ENCODE data around the gene DLG5.

DLG5 gene

DNA sequence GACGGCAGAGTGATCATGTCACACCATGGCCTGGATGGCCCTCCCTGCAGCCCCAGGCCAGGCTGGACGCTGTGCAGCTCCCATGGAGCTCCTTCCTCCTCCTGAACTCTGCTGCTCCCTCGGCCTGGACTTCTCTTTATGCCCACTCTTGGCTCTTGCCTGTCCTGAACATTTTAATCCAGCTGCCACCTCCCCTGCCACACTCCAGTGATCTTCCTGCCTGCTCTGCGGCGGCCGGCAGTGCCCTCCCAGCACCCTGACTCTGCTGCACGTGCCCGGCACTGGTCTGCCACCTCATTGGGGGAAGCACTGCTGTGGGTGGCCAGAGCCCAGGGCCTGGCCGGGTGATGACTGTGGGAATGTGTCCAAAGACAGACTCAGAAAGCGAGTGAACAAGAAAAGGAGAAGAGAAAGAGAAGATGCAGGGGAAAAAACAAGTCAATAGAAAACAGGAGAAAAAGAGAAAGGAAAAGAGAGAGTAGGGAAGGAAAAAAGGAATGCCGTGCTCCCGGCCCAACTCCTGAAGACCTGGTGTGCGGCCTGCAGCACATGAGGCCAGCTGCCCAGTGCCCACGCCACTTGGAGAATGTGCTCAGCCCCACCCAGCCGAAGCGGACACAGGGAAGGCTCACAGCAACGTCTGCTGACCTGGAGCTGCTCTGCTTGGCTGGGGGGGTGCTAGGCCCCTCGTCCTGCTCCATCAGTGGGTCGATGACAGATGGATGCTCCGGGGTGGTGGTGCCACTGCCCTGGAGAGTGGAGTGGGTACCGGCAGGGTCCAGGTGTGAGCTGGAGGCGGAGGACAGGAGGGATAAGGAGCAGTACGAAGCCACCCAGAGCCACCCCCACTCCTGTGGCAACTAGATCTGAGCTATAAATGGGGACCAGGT lies 115.9 kb downstream of the DLG5 start:
- no peak for DNase-seq

DNA sequence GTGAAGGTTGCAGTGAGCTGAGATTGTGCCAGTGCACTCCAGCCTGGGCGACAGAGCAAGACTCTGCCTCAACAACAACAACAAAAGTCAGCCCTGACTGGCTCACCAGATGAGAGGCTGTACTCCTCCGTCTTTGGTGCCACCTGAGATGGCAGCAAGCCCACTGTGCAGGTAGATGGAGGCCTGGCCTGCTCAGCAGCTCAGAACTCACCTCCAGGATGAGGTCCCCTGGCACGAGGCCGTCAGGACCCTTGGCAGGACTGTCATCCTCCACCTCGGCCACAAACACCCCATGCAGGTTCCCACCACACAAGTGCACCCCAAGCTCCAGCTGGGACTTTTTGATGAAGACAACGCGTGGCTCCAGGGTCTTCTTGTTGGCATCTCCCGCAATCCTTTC lies 117.2 kb downstream of the DLG5 start:
- no peak for DNase-seq

- DNase-seq = no peak
Measured at GRCh38 chr10:77807706-77808105, 118.8 kb downstream of the DLG5 start.

GRCh38 chr10:77806511-77807157 lies 119.9 kb downstream of the DLG5 start:
- DNase-seq = no peak

GRCh38 chr10:77805676-77806075 lies 120.9 kb downstream of the DLG5 start:
- DNase-seq = no peak

- DNase-seq = no peak
Measured at GRCh38 chr10:77804371-77804770, 122.2 kb downstream of the DLG5 start.

DNA sequence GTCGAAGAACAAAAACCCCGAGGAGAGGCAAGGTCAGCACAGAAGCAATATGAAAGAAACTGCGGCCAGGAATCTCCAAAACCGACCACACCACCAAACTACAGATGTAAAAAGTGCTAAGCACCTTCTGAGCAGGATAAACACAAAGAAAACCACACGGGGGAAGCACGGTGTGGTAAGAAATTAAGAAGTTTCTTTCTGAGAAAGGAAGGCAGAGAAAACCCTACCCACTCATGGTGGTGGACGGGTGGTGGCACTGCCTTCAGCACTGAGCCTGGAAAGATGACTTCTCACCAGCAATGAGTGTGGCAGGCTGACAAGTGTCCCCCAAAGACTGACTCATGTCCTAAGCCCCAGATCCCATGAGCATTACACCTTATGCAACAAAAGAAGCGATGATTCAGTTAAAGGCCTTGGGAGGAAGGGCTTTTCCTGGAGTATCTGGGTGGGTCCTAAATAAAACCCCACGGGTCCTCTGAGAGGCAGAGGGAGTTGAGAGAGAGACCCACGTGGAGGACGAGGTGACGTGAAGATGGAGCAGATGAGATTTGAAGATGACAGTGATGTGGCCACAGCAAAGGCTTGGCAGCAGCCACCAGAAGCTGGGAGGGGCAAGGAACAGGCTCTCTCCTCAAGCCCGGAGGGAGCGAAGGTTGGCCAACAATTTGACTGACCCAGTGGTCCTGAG lies 124.9 kb downstream of the DLG5 start:
- DNase-seq = no peak

GRCh38 chr10:77800738-77801266 lies 125.8 kb downstream of the DLG5 start:
- no peak for DNase-seq

- no peak for DNase-seq
Measured at GRCh38 chr10:77800320-77800719, 126.2 kb downstream of the DLG5 start.

GRCh38 chr10:77799352-77799751 lies 127.2 kb downstream of the DLG5 start:
- DNase-seq = no peak

DNA sequence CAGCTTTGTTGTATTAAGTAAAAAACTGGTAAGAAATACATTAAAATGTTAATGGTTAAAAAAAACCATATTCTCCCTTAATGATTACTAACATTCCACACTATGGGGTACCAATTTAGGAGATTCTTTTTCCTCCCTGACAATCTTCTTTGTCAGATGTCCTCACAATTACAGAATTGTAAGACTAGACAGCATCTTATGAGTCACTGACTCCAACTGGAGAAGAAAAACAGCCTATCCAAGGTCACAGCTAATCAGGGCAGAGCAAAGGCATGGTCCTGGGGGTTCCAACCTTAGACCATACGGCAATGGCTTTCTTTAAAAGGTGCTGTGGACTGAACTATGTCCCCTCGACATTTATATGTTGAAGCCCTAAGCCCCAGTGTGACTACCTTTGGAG lies 127.6 kb downstream of the DLG5 start:
- no peak for DNase-seq

DNA sequence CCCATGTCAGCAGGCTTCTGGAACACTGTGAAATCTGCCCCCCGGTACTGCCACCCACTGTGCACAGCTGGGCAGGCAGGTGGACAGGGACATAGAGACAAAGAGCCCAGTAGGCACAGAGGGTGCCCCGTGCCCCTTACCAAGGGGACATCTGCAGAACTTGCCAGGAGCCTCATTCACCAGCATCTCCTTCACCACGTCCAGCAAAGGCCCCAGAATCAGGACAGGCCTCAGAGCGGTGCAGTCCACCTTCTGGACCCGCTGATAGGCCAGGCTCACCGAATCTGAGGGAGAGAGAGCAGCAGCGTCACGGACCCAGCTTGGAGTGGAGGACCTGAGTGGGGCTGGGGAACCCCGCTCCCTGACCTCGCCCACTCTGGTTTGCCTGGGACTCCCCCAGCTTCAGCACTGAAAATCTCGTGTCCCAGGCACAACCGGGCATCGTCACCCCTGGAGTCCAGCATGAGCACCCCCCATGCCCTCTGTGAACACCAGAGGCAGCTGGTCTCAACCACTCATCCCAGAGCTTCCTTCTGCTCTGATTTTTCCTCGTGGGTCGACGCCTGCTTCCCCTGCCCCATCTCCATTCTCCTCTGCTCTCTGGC lies 130.1 kb downstream of the DLG5 start:
- no peak for DNase-seq

GRCh38 chr10:77795426-77796055 lies 131.0 kb downstream of the DLG5 start:
- no peak for DNase-seq

GRCh38 chr10:77794256-77795142 lies 132.1 kb downstream of the DLG5 start:
- no peak for DNase-seq

GRCh38 chr10:77793831-77794230 lies 132.7 kb downstream of the DLG5 start:
- no peak for DNase-seq

DNA sequence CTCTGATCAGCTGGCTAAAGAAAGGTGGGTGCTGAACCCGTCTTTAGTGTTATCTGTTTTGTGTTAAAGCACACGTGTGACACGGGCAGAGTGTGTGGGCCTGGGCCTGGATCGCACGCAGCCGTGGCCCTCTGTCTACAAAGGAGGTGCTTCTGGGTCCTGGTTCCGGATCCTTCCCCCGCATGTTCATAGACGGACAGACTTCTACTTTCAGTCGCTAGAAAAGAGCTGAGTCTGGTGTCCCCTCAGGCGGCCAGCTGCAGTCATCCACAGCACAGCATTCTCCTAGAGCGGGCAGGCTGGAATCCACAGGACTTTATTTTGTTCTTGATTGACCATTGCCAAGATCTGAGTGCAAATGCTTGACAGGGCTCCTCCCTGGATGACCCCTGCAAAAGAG lies 134.4 kb downstream of the DLG5 start:
- no peak for DNase-seq

DNA sequence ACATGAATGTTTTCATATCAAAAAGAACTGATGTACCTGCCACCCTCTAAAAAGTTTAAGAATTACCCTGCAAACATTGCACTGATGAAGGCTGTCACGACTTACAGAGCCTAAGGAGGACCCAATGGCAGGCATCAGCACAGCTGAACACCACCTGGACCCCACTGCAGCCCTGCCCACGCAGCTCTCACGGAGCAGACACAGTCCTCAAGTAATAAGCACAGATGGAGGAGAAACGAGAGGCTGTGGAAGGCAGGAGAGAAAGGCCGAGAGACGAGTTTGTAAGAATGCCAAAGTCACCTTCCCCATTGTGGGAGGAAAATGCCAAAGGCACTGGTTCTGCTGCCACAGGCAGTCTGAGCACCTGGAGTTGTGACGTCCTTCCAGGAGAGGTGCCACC lies 135.0 kb downstream of the DLG5 start:
- no peak for DNase-seq

DNA sequence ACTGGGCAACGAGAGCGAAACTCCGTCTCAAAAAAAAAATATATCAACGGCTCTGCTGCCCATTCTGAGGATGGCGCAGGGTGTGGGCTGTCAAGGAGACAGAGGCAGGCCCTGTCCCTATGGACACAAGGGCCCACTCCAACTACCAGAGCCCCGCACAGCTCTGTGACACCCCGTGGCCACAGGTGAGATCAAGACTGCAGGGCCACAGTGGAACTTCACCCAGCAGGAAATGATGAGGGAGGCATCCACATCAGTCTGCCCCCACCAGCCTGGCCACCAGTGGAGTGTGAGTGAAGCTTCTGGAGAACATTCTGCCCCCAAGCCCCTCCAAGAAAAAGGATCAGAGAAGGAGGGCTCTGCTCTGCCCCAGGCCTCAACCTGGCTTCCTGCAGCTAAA lies 136.7 kb downstream of the DLG5 start:
- DNase-seq = no peak

GRCh38 chr10:77789016-77789415 lies 137.5 kb downstream of the DLG5 start:
- DNase-seq = no peak

DNA sequence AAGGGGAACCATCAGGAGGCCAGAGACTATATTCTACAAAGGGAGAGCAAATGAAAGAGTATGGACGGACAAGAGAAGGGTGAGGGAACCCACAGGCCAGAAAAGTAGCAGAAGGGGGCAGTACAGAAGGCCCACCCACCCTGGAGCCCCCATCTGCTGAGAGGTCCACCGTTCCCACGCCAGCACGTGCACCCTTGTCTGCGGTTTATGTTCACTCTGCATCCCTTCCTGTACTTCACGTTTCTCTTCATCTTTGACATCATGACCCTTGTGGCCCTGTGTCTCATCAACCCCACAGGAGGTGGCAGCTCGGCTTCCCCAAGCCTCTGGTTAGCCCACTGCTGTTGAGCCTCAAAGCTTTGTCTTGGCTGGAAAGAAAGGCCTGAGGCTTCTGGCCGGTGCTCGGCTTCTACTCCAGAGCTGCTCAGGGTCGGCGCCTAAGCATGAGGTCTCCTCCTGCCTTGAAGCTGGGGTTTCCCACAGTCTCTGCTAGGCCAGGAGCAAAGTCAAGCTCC lies 138.0 kb downstream of the DLG5 start:
- no peak for DNase-seq

GRCh38 chr10:77787440-77787839 lies 139.1 kb downstream of the DLG5 start:
- no peak for DNase-seq
